H9 (cell line): Measurements from ENCODE around the gene CD47. TPM values are rescaled to one million over a fixed set of nuclear protein-coding genes. Genes with fewer than 3 reads are reported as not detected.

Experiments used
- DNase-seq: peaks from one replicate; pipeline ENCODE4 v3.0.0-alpha.2; 2017
- H2AFZ ChIP-seq: one replicate; pipeline ENCODE4 v1.6.1; 2013; ENCODE audit warnings: mild to moderate bottlenecking, low read length, control low read depth, moderate library complexity
- H2AK5ac ChIP-seq: 2 replicates; pipeline ENCODE4 v1.6.1; 2013; ENCODE audit warnings: low read length, control low read depth, mixed read lengths; ENCODE audit not compliant: insufficient read length
- H2BK120ac ChIP-seq: one replicate; pipeline ENCODE4 v1.6.1; 2013; ENCODE audit warnings: low read depth, mild to moderate bottlenecking, low read length, control low read depth, inconsistent platforms; ENCODE audit not compliant: poor library complexity, severe bottlenecking
- H2BK12ac ChIP-seq: 2 replicates; pipeline ENCODE4 v1.6.1; 2013; ENCODE audit warnings: low read length, control low read depth, mixed read lengths, low read depth; ENCODE audit not compliant: insufficient read length
- H2BK15ac ChIP-seq: 2 replicates; pipeline ENCODE4 v1.6.1; 2013; ENCODE audit warnings: low read depth, low read length, control low read depth
- H2BK20ac ChIP-seq: one replicate; pipeline ENCODE4 v1.6.1; 2013; ENCODE audit warnings: low read depth, mild to moderate bottlenecking, low read length, control low read depth, inconsistent platforms; ENCODE audit not compliant: poor library complexity, severe bottlenecking
- H2BK5ac ChIP-seq: 2 replicates; pipeline ENCODE4 v1.6.1; 2013; ENCODE audit warnings: low read length, control low read depth, mixed read lengths; ENCODE audit not compliant: insufficient read length
- H3K14ac ChIP-seq: 2 replicates; pipeline ENCODE4 v1.6.1; 2013; ENCODE audit warnings: low read length, control low read depth; ENCODE audit not compliant: insufficient read depth
- H3K18ac ChIP-seq: 2 replicates; pipeline ENCODE4 v1.6.1; 2013; ENCODE audit warnings: low read depth, mild to moderate bottlenecking, mixed read lengths, low read length, control low read depth; ENCODE audit not compliant: insufficient read length
- H3K23ac ChIP-seq: 2 replicates; pipeline ENCODE4 v1.6.1; 2013; ENCODE audit warnings: low read length, control low read depth, mixed read lengths, low read depth; ENCODE audit not compliant: insufficient read length
- H3K23me2 ChIP-seq: 2 replicates; pipeline ENCODE4 v1.6.1; 2013; ENCODE audit warnings: low read depth, mild to moderate bottlenecking, mixed read lengths, low read length, control low read depth; ENCODE audit not compliant: insufficient read length, poor library complexity, severe bottlenecking
- H3K27ac ChIP-seq: 2 replicates; pipeline ENCODE4 v1.5.1; 2013; ENCODE audit warnings: low read length, control low read depth, mixed read lengths, low read depth; ENCODE audit not compliant: insufficient read length
- H3K27me3 ChIP-seq: 2 replicates; pipeline ENCODE4 v1.6.1; 2013; ENCODE audit warnings: low read length, control low read depth, inconsistent platforms; ENCODE audit not compliant: insufficient read depth
- H3K4ac ChIP-seq: 2 replicates; pipeline ENCODE4 v1.6.1; 2013; ENCODE audit warnings: low read depth, mild to moderate bottlenecking, control low read depth, inconsistent platforms, low read length, moderate library complexity
- H3K4me1 ChIP-seq: 2 replicates; pipeline ENCODE4 v1.6.1; 2013; ENCODE audit warnings: low read length, control low read depth, inconsistent platforms; ENCODE audit not compliant: insufficient read depth
- H3K4me2 ChIP-seq: 2 replicates; pipeline ENCODE4 v1.6.1; 2013; ENCODE audit warnings: low read length, control low read depth, mixed read lengths; ENCODE audit not compliant: insufficient read length, insufficient read depth
- H3K56ac ChIP-seq: 2 replicates; pipeline ENCODE4 v1.6.1; 2013; ENCODE audit warnings: low read depth, mild to moderate bottlenecking, mixed read lengths, low read length, control low read depth; ENCODE audit not compliant: insufficient read length
- H3K79me1 ChIP-seq: 2 replicates; pipeline ENCODE4 v1.6.1; 2013; ENCODE audit warnings: low read depth, mild to moderate bottlenecking, moderate library complexity, low read length, control low read depth, inconsistent platforms; ENCODE audit not compliant: insufficient read depth, poor library complexity, severe bottlenecking
- H3K79me2 ChIP-seq: 2 replicates; pipeline ENCODE4 v1.6.1; 2013; ENCODE audit warnings: low read length, control low read depth, inconsistent platforms; ENCODE audit not compliant: insufficient read depth
- H3K9ac ChIP-seq: 2 replicates; pipeline ENCODE4 v1.6.1; 2013; ENCODE audit warnings: low read length, control low read depth, mixed read lengths; ENCODE audit not compliant: insufficient read length; ENCODE audit errors: extremely low read depth
- H3K9me3 ChIP-seq: one replicate; pipeline ENCODE4 v1.6.1; 2013; ENCODE audit warnings: low read depth, low read length, inconsistent platforms; ENCODE audit not compliant: control insufficient read depth
- H3T11ph ChIP-seq: one replicate; pipeline ENCODE4 v1.6.1; 2013; ENCODE audit warnings: mild to moderate bottlenecking, low read length, control low read depth, inconsistent platforms
- H4K20me1 ChIP-seq: one replicate; pipeline ENCODE4 v1.6.1; 2013; ENCODE audit not compliant: control insufficient read depth, insufficient read length, insufficient read depth
- H4K5ac ChIP-seq: 2 replicates; pipeline ENCODE4 v1.6.1; 2013; ENCODE audit warnings: low read depth, mild to moderate bottlenecking, mixed read lengths, low read length, control low read depth; ENCODE audit not compliant: insufficient read length
- H4K8ac ChIP-seq: replicated peaks from 2 replicates; pipeline ENCODE4 v1.6.1; 2013; ENCODE audit warnings: low read length, control low read depth, mixed read lengths, low read depth; ENCODE audit not compliant: insufficient read length
- H4K91ac ChIP-seq: 2 replicates; pipeline ENCODE4 v1.6.1; 2013; ENCODE audit warnings: low read depth, mild to moderate bottlenecking, moderate library complexity, mixed read lengths, low read length, control low read depth; ENCODE audit not compliant: insufficient read length
- H3K27ac Mint-ChIP-seq, 3 experiments: 2 replicates in 2 of 3; 3 replicates in 1 of 3; pipeline ENCODE4 v1.8.0; 2020 to 2021; ENCODE audit warnings: mixed read lengths in 3 of 3, mild to moderate bottlenecking in 1 of 3, moderate library complexity in 1 of 3
- H3K27me3 Mint-ChIP-seq: 2 replicates; pipeline ENCODE4 v1.8.0; 2021; ENCODE audit warnings: low read depth, mild to moderate bottlenecking, moderate library complexity, mixed read lengths
- H3K36me3 Mint-ChIP-seq, 3 experiments: 2 replicates in 2 of 3; 3 replicates in 1 of 3; pipeline ENCODE4 v1.8.0; 2020 to 2021; ENCODE audit warnings: low read depth in 3 of 3, mixed read lengths in 3 of 3; ENCODE audit not compliant: insufficient read depth in 1 of 3
- H3K4me1 Mint-ChIP-seq, 2 experiments: 2 replicates each; pipeline ENCODE4 v1.8.0; 2020; ENCODE audit warnings: mixed read lengths in 2 of 2
- H3K4me3 Mint-ChIP-seq, 2 experiments: 2 replicates in 1 of 2; 3 replicates in 1 of 2; pipeline ENCODE4 v1.8.0; 2020 to 2021; ENCODE audit warnings: mild to moderate bottlenecking in 2 of 2, mixed read lengths in 2 of 2, moderate library complexity in 1 of 2
- H3K9me3 Mint-ChIP-seq, 2 experiments: 2 replicates in 1 of 2; 3 replicates in 1 of 2; pipeline ENCODE4 v1.8.0; 2020; ENCODE audit warnings: mild to moderate bottlenecking in 2 of 2, mixed read lengths in 2 of 2, moderate library complexity in 1 of 2
- CTCF ChIP-seq: fragments of 200-600 bp; sonication (generic); conservative IDR thresholded peaks from 3 replicates; pipeline ENCODE4 v1.8.0; 2021; ENCODE audit warnings: antibody characterized with exemption, mild to moderate bottlenecking
- WGBS: extraction: QIAGEN DNeasy Blood & Tissue Kit; methylation state at CpG from one replicate; pipeline ENCODE4 v1.1.7; 2013; ENCODE audit warnings: missing lambda C conversion rate, low lambda C conversion rate, mixed read lengths; ENCODE audit not compliant: insufficient read length; ENCODE audit errors: extremely low coverage; 5-methylcytosine and 5-hydroxymethylcytosine counted together
- total RNA-seq: library from RNA; stranded (reverse); gene quantifications from 2 replicates; pipeline ENCODE4 v1.2.1, GENCODE V29; 2021

CD47 gene
- total RNA-seq, 1 experiment from 2014 or later = 15.4 TPM

GRCh38 chr3:107994181-107994580 is 96.7 kb downstream of the CD47 start:
- Histone ChIP-seq H3K27ac (no peak overlapping the region), H3K79me1 (no peaks in the 10 kb centered on the region), H2BK120ac (no peak overlapping the region), H4K5ac (no peak overlapping the region), H3K18ac (no peak overlapping the region), H4K8ac (no peak overlapping the region), H3K56ac (no peak overlapping the region), H4K91ac (no peak overlapping the region), H3K4me2 (no peak overlapping the region), H2BK12ac (no peak overlapping the region), H2BK15ac (no peak overlapping the region), H2AFZ (no peak overlapping the region), H3K23ac (no peak overlapping the region), H3K9me3 (no peaks in the 10 kb centered on the region), H3K79me2 (no peaks in the 10 kb centered on the region), H2BK5ac (no peak overlapping the region), H4K20me1 (no peaks in the 10 kb centered on the region), H3K4ac (no peak overlapping the region), H2BK20ac (no peak overlapping the region), H2AK5ac (no peak overlapping the region), H3T11ph (no peak overlapping the region), H3K27me3 (no peaks in the 10 kb centered on the region), H3K4me1 (no peaks in the 10 kb centered on the region), H3K23me2 (no peaks in the 10 kb centered on the region), H3K14ac (no peak overlapping the region), H3K9ac (no peak overlapping the region)
- Mint-ChIP-seq H3K4me3 (no peak overlapping the region), H3K36me3 (no peaks in the 10 kb centered on the region), H3K4me1 (peaks cover 13 to 15% of the 10 kb centered on the region in 2 experiments), H3K27ac (no peak overlapping the region), H3K27me3 (peaks cover 2% of the 10 kb centered on the region), H3K9me3 (no peaks in the 10 kb centered on the region)
- TF ChIP-seq CTCF = no peak
- no CpG with 5 or more reads among the region's 2 CpGs for WGBS
- no peak for DNase-seq
